HG03520 (cell line): ENCODE measurements around the gene ERF.

ENCODE experiments used
- ATAC-seq: cut with Tn5 transposase; IDR thresholded peaks from one replicate; pipeline ENCODE4 v1.9.1; 2021; ENCODE audit warnings: mild to moderate bottlenecking, moderate library complexity; ENCODE audit not compliant: unreplicated experiment

ERF gene

GRCh38 chr19:42255766-42256745 lies 1.1 kb upstream of the ERF start:
- ATAC-seq, result no peak

GRCh38 chr19:42254089-42254849 lies 659 bp downstream of the ERF start:
- no peak for ATAC-seq

- ATAC-seq, result no peak
Observed at GRCh38 chr19:42253245-42254088, 1.5 kb downstream of the ERF start.

GRCh38 chr19:42252365-42253244 lies 2.3 kb downstream of the ERF start:
- ATAC-seq, result no peak

- ATAC-seq, result no peak
Observed at GRCh38 chr19:42251572-42252358, 3.2 kb downstream of the ERF start.

GRCh38 chr19:42250666-42251531 lies 4.0 kb downstream of the ERF start:
- ATAC-seq, result no peak

- no peak for ATAC-seq
Observed at GRCh38 chr19:42250183-42250665, 4.7 kb downstream of the ERF start.

- ATAC-seq, result no peak
Observed at GRCh38 chr19:42249769-42250168, 5.2 kb downstream of the ERF start.

GRCh38 chr19:42249149-42249750 lies 5.7 kb downstream of the ERF start:
- no peak for ATAC-seq

- no peak for ATAC-seq
Observed at GRCh38 chr19:42248270-42249148, 6.4 kb downstream of the ERF start.

- no peak for ATAC-seq
Observed at GRCh38 chr19:42247640-42248199, 7.2 kb downstream of the ERF start.

- no peak for ATAC-seq
Observed at GRCh38 chr19:42246922-42247639, 7.8 kb downstream of the ERF start.

- ATAC-seq, result no peak
Observed at GRCh38 chr19:42246143-42246921, 8.6 kb downstream of the ERF start.

GRCh38 chr19:42245231-42245630 lies 9.7 kb downstream of the ERF start:
- ATAC-seq, result no peak
